WERI-Rb-1 (cell line): ENCODE results near the gene KCNMA1.
A peak's percentile ranks its signal among the peaks of the same experiment; 100 is the strongest.

Experiments used
- DNase-seq: peaks from one replicate; pipeline ENCODE4 v3.0.0-alpha.2; 2020
- H3K27ac ChIP-seq: fragments of 250-450 bp; sonication (Bioruptor Pico); 2 replicates; pipeline ENCODE4 v1.5.1; 2020; ENCODE audit warnings: mild to moderate bottlenecking, moderate library complexity
- H3K27me3 ChIP-seq: fragments of 250-450 bp; sonication (Bioruptor Pico); 2 replicates; pipeline ENCODE4 v1.5.1; 2021; ENCODE audit warnings: mild to moderate bottlenecking, low read depth, moderate library complexity; ENCODE audit not compliant: insufficient read depth, severe bottlenecking
- H3K36me3 ChIP-seq: fragments of 250-450 bp; sonication (Bioruptor Pico); 2 replicates; pipeline ENCODE4 v1.5.1; 2020; ENCODE audit warnings: mild to moderate bottlenecking, moderate library complexity
- H3K4me3 ChIP-seq: 2 replicates; pipeline ENCODE4 v1.5.1; 2011; ENCODE audit warnings: low read depth, mild to moderate bottlenecking, control low read depth, low read length
- H3K9me3 ChIP-seq: fragments of 250-450 bp; sonication (Bioruptor Pico); 2 replicates; pipeline ENCODE4 v1.5.1; 2021; ENCODE audit warnings: mild to moderate bottlenecking, moderate library complexity; ENCODE audit not compliant: severe bottlenecking
- CTCF ChIP-seq: IDR thresholded peaks from 2 replicates; pipeline ENCODE4 v1.5.1; 2011; ENCODE audit warnings: low read depth, mild to moderate bottlenecking, control low read depth, inconsistent platforms, low read length

The KCNMA1 gene

GRCh38 chr10:77604941-77605351 is 32.7 kb downstream of the KCNMA1 start:
- no peak overlapping the region for H3K27ac ChIP-seq
- no peaks in the 10 kb centered on the region for H3K36me3 ChIP-seq
- H3K9me3 ChIP-seq: no peaks in the 10 kb centered on the region
- H3K4me3 ChIP-seq: no peak overlapping the region
- no peaks in the 10 kb centered on the region for H3K27me3 ChIP-seq
- no peak for DNase-seq
- TF ChIP-seq CTCF: no peak

- H3K9me3 ChIP-seq: no peaks in the 10 kb centered on the region
- H3K27ac ChIP-seq: no peak overlapping the region
- H3K36me3 ChIP-seq: no peaks in the 10 kb centered on the region
- no peak overlapping the region for H3K4me3 ChIP-seq
- TF ChIP-seq CTCF: no peak
- no peak for DNase-seq
- no peaks in the 10 kb centered on the region for H3K27me3 ChIP-seq
Observed at GRCh38 chr10:77604063-77604462, 33.5 kb downstream of the KCNMA1 start.

DNA sequence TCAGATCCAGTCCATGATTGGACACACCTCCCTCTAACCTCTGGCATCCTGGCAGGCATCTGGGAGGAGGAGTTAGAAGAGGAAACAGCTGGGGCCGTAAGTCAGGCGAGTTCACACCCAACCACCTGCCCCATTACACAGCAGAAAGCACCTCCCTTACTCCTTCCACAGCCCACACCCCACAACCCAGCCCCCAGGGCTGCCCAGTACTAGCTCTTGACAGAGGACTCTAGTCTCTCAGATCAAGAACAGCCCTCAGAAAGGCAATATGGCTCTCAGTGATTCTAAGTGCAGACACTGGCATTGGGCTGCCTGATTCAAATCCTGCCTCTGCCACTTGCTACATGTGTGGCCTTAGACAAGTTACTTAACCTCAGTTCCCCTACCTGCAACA is 34.1 kb downstream of the KCNMA1 start:
- DNase-seq: peak; percentile 18
- Histone ChIP-seq H3K27me3 (no peaks in the 10 kb centered on the region), H3K27ac (no peak overlapping the region), H3K4me3 (no peak overlapping the region), H3K9me3 (no peaks in the 10 kb centered on the region), H3K36me3 (no peaks in the 10 kb centered on the region)
- no peak for TF ChIP-seq CTCF

DNA sequence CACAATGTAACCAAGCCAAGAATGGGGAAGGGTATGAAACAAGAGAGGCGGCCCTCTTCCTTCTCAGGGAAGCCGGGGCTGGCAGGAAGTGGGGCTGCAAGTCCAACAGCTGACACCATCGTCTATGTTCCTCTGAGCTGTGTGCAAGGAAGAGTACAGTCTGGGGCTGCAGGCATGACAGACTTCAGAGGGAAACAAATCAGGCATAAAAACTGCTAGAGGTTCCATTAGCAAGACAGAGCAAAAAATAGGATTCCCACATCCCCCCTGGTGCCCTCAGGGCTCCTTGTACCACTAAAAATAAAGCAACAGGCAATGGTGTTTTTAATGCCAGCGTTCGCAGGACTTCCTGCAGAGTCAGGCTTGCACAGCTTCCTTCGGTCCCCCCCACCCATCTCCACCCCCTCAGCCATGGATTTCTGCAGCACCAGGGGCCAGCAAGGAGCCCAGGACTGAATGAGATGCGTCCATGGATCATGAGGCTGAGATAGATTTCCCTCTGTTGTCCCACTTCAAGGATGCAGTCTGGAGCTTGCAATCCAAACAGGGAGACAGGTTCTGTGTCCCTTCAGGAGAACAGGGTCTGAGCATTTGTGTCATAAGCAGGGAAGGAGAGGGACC is 34.6 kb downstream of the KCNMA1 start:
- no peak for TF ChIP-seq CTCF
- no peak for DNase-seq
- no peak overlapping the region for H3K27ac ChIP-seq
- no peaks in the 10 kb centered on the region for H3K36me3 ChIP-seq
- H3K9me3 ChIP-seq: no peaks in the 10 kb centered on the region
- H3K27me3 ChIP-seq: no peaks in the 10 kb centered on the region
- no peak overlapping the region for H3K4me3 ChIP-seq

DNA sequence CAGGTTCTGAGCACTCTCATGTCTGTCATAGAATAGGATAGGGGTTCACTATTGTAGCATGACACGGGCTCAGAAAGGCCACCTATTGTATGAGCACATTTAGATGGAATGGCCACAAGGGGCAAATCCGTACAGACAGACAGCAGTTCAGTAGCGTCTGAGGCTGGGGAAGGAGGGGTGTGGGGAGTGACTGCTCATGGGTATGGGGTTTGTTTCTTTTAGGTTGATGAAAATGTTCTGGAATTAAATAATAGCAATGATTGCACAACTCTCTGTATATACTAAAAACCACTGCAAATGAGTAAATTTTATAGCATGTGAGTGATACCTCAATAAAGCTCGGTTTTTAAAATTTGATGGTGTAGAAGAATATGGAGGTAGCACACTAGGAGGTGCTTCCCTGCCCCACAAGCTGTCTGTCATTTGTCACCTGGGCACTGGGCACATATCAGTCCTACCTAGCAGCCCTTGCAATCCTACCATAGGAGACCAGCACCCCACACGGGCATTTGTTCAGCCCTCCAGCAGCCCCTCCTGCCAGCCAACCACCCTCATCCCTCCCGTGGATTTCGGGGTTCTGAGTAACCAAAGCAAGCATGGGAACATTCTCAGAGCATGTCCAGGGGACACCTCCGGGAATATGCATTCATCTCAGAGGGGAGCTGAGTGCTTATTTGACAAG is 35.2 kb downstream of the KCNMA1 start:
- H3K4me3 ChIP-seq: no peak overlapping the region
- no peak overlapping the region for H3K27ac ChIP-seq
- no peaks in the 10 kb centered on the region for H3K36me3 ChIP-seq
- no peak for DNase-seq
- no peak for TF ChIP-seq CTCF
- no peaks in the 10 kb centered on the region for H3K27me3 ChIP-seq
- H3K9me3 ChIP-seq: no peaks in the 10 kb centered on the region

- no peaks in the 10 kb centered on the region for H3K27me3 ChIP-seq
- H3K9me3 ChIP-seq: no peaks in the 10 kb centered on the region
- no peak overlapping the region for H3K4me3 ChIP-seq
- no peaks in the 10 kb centered on the region for H3K36me3 ChIP-seq
- DNase-seq: no peak
- no peak overlapping the region for H3K27ac ChIP-seq
- no peak for TF ChIP-seq CTCF
Observed at GRCh38 chr10:77601488-77601887, 36.1 kb downstream of the KCNMA1 start.
